Skeletal muscle tissue (tissue), 4 donors: ENCODE data around the gene ERCC3. TPM values are rescaled to one million over a fixed set of nuclear protein-coding genes. Genes with fewer than 3 reads are reported as not detected.
"Not testable (repeated sequence)": the region's sequence is repeated elsewhere in the genome, so short reads cannot be mapped to it uniquely, and the experiment has no call there.

ENCODE experiments used
- H3K27ac ChIP-seq: one replicate; pipeline ENCODE4 v1.7.0; 2013; ENCODE audit warnings: mild to moderate bottlenecking, low read depth, low read length, inconsistent platforms
- H3K27me3 ChIP-seq, 3 donors: one replicate each; pipeline ENCODE4 v1.7.0; 2013; ENCODE audit warnings: low read length in 3 of 3; ENCODE audit not compliant: control insufficient read depth in 3 of 3, insufficient read depth in 3 of 3
- H3K36me3 ChIP-seq, 3 donors: one replicate each; pipeline ENCODE4 v1.7.0; 2013; ENCODE audit warnings: low read length in 3 of 3; ENCODE audit not compliant: control insufficient read depth in 3 of 3, insufficient read depth in 3 of 3
- H3K4me1 ChIP-seq, 3 donors: one replicate each; pipeline ENCODE4 v1.7.0; 2013; ENCODE audit warnings: low read length in 3 of 3, mild to moderate bottlenecking in 3 of 3; ENCODE audit not compliant: control insufficient read depth in 3 of 3, insufficient read depth in 3 of 3
- H3K4me3 ChIP-seq, 3 donors: one replicate each; pipeline ENCODE4 v1.7.0; 2013; ENCODE audit warnings: low read length in 3 of 3
- H3K9ac ChIP-seq, 3 donors: one replicate each; pipeline ENCODE4 v1.7.0; 2013; ENCODE audit warnings: low read length in 3 of 3, mild to moderate bottlenecking in 3 of 3, moderate library complexity in 2 of 3, low read depth in 1 of 3
- H3K9me3 ChIP-seq, 3 donors: one replicate each; pipeline ENCODE4 v1.7.0; 2013; ENCODE audit warnings: low read length in 3 of 3; ENCODE audit not compliant: control insufficient read depth in 3 of 3
- total RNA-seq: library from RNA; depleted of rRNA; stranded (reverse); fragments of >200 nt; gene quantifications from one replicate; pipeline ENCODE4 v1.2.3, GENCODE V29; 2014
- donor health status: Osteomylitis.

Gene ERCC3
- total RNA-seq, 1 donor from 2014 or later, result 28.7 TPM

GRCh38 chr2:127220102-127220767 lies 73.7 kb downstream of the ERCC3 start, which contains the start of gene CYP27C1:
CYP27C1 (minus strand) TSS chr2:127220299; CDS start chr2:127220270, 29 bp downstream.
- peaks cover 0 to 3% (median 0%) of the 10 kb centered on the region in 3 donors for H3K9me3 ChIP-seq
- peaks cover 18 to 38% (median 30%) of the 10 kb centered on the region in 3 donors for H3K27me3 ChIP-seq
- peaks cover 8 to 19% (median 13%) of the 10 kb centered on the region in 3 donors for H3K4me1 ChIP-seq
- no peak within 1 kb of the TSS for H3K27ac ChIP-seq
- H3K9ac ChIP-seq, result peak within 1 kb of the TSS in 2 of 3 donors; percentile 45 to 57
- H3K36me3 ChIP-seq, result no peaks in the 10 kb centered on the region
- peak within 1 kb of the TSS; percentile 59 to 68 (median 67) for H3K4me3 ChIP-seq

- Histone ChIP-seq H3K4me1 (peaks cover 8 to 19% (median 13%) of the 10 kb centered on the region in 3 donors), H3K9me3 (peaks cover 0 to 3% (median 0%) of the 10 kb centered on the region in 3 donors), H3K36me3 (no peaks in the 10 kb centered on the region), H3K27me3 (peaks cover 15 to 32% (median 24%) of the 10 kb centered on the region in 3 donors), H3K9ac (peak overlapping the region in 2 of 3 donors; percentile 45 to 50), H3K4me3 (peak overlapping the region; percentile 48 to 67 (median 59)), H3K27ac (no peak overlapping the region)
These were observed 74.5 kb downstream of the ERCC3 start for GRCh38 chr2:127219171-127220070.

GRCh38 chr2:127218812-127219170 lies 75.2 kb downstream of the ERCC3 start:
- H3K36me3 ChIP-seq, result no peaks in the 10 kb centered on the region
- peaks cover 0 to 3% (median 0%) of the 10 kb centered on the region in 3 donors for H3K9me3 ChIP-seq
- H3K27me3 ChIP-seq, result peaks cover 15 to 32% (median 24%) of the 10 kb centered on the region in 3 donors
- H3K27ac ChIP-seq, result no peak overlapping the region
- peaks cover 8 to 19% (median 13%) of the 10 kb centered on the region in 3 donors for H3K4me1 ChIP-seq
- H3K9ac ChIP-seq, result peak overlapping the region in 2 of 3 donors; percentile 45 to 50
- H3K4me3 ChIP-seq, result peak overlapping the region; percentile 48 to 58 (median 51)

GRCh38 chr2:127217470-127218325 lies 76.2 kb downstream of the ERCC3 start:
- Histone ChIP-seq H3K36me3 (no peaks in the 10 kb centered on the region), H3K9me3 (peaks cover 0 to 3% (median 0%) of the 10 kb centered on the region in 3 donors), H3K27ac (no peak overlapping the region), H3K4me3 (no peak overlapping the region), H3K27me3 (peaks cover 15 to 32% (median 24%) of the 10 kb centered on the region in 3 donors), H3K4me1 (peaks cover 8 to 19% (median 13%) of the 10 kb centered on the region in 3 donors), H3K9ac (no peak overlapping the region)

- Histone ChIP-seq H3K27ac (no peak overlapping the region), H3K9ac (no peak overlapping the region), H3K4me3 (no peak overlapping the region), H3K4me1 (peaks cover 8 to 19% (median 13%) of the 10 kb centered on the region in 3 donors), H3K27me3 (peaks cover 15 to 32% (median 24%) of the 10 kb centered on the region in 3 donors), H3K36me3 (no peaks in the 10 kb centered on the region), H3K9me3 (peaks cover 0 to 3% (median 0%) of the 10 kb centered on the region in 3 donors)
These were observed 77.4 kb downstream of the ERCC3 start for GRCh38 chr2:127216593-127216992.

GRCh38 chr2:127216095-127216494 lies 77.8 kb downstream of the ERCC3 start:
- Histone ChIP-seq H3K27ac (no peak overlapping the region), H3K27me3 (peaks cover 15 to 28% (median 24%) of the 10 kb centered on the region in 3 donors), H3K9ac (no peak overlapping the region), H3K36me3 (no peaks in the 10 kb centered on the region), H3K9me3 (peaks cover 0 to 3% (median 0%) of the 10 kb centered on the region in 3 donors), H3K4me1 (peaks cover 8 to 19% (median 13%) of the 10 kb centered on the region in 3 donors), H3K4me3 (no peak overlapping the region)

- H3K9ac ChIP-seq, H3K4me3 ChIP-seq: not testable (repeated sequence)
- H3K27me3 ChIP-seq, result peaks cover 13 to 14% (median 13%) of the 10 kb centered on the region in 3 donors
These were observed 79.7 kb downstream of the ERCC3 start for GRCh38 chr2:127214201-127214600.

GRCh38 chr2:127208313-127208712 lies 85.6 kb downstream of the ERCC3 start:
- Histone ChIP-seq H3K27ac (no peak overlapping the region), H3K27me3 (no peaks in the 10 kb centered on the region), H3K36me3 (no peaks in the 10 kb centered on the region), H3K4me3 (no peak overlapping the region), H3K9ac (no peak overlapping the region), H3K4me1 (peaks cover 0 to 9% (median 5%) of the 10 kb centered on the region in 3 donors), H3K9me3 (no peaks in the 10 kb centered on the region)

More at GRCh38 chr2:127214201-127214600, 79.7 kb downstream of the ERCC3 start:
- H3K4me1 ChIP-seq, H3K36me3 ChIP-seq, H3K27ac ChIP-seq, H3K9me3 ChIP-seq: not testable (repeated sequence)
